Neural cell (in vitro differentiated cells): ENCODE results near the gene ADRA2B. TPM values are rescaled to one million over a fixed set of nuclear protein-coding genes. Genes with fewer than 3 reads are reported as not detected.

Source experiments
- H2AFZ ChIP-seq: fragments of 200-600, 300-800 bp; sonication (generic), shearing (Covaris generic); 2 replicates; pipeline ENCODE4 v1.6.0; 2014; ENCODE audit warnings: low read depth, mild to moderate bottlenecking, antibody characterized with exemption, low read length, moderate library complexity
- H3F3A ChIP-seq: fragments of 200-600 bp; shearing (Covaris generic); 2 replicates; pipeline ENCODE4 v1.6.1; 2016; ENCODE audit warnings: mild to moderate bottlenecking, moderate library complexity, mixed read lengths, antibody characterized with exemption, low read length; ENCODE audit not compliant: insufficient read depth, poor library complexity, severe bottlenecking
- H3K27ac ChIP-seq: fragments of 200-600, 300-800 bp; sonication (generic), shearing (Covaris generic); 2 replicates; pipeline ENCODE4 v1.5.1; 2014; ENCODE audit warnings: mild to moderate bottlenecking, low read length, moderate library complexity
- H3K27me3 ChIP-seq: fragments of 300-800, 200-600 bp; sonication (generic), shearing (Covaris generic); 2 replicates; pipeline ENCODE4 v1.6.0; 2014; ENCODE audit warnings: mild to moderate bottlenecking, low read depth, low read length, moderate library complexity; ENCODE audit not compliant: insufficient read depth
- H3K36me3 ChIP-seq: fragments of 300-800, 200-600 bp; sonication (generic), shearing (Covaris generic); 2 replicates; pipeline ENCODE4 v1.5.1; 2014; ENCODE audit warnings: mild to moderate bottlenecking, antibody characterized with exemption, low read length, moderate library complexity; ENCODE audit not compliant: insufficient read depth
- H3K4me2 ChIP-seq: fragments of 300-800, 200-600 bp; sonication (generic), shearing (Covaris generic); 2 replicates; pipeline ENCODE4 v1.6.0; 2014; ENCODE audit warnings: mild to moderate bottlenecking, low read length
- H3K4me3 ChIP-seq: fragments of 300-800, 200-600 bp; sonication (generic), shearing (Covaris generic); 2 replicates; pipeline ENCODE4 v1.5.1; 2014; ENCODE audit warnings: mild to moderate bottlenecking, low read length, moderate library complexity
- H3K79me2 ChIP-seq: fragments of 200-600 bp; shearing (Covaris generic); replicated peaks from 2 replicates; pipeline ENCODE4 v1.6.0; 2014; ENCODE audit warnings: mild to moderate bottlenecking, low read length, moderate library complexity; ENCODE audit not compliant: insufficient read depth
- H3K9ac ChIP-seq: fragments of 300-800, 200-600 bp; sonication (generic), shearing (Covaris generic); 2 replicates; pipeline ENCODE4 v1.6.1; 2016; ENCODE audit warnings: mild to moderate bottlenecking, low read length, mixed read lengths
- H3K9me2 ChIP-seq: fragments of 200-600 bp; shearing (Covaris generic); 2 replicates; pipeline ENCODE4 v1.6.1; 2016; ENCODE audit warnings: mild to moderate bottlenecking, low read length, mixed read lengths; ENCODE audit not compliant: insufficient read depth
- H3K9me3 ChIP-seq: fragments of 200-600, 300-800 bp; sonication (generic), shearing (Covaris generic); 2 replicates; pipeline ENCODE4 v1.6.1; 2016; ENCODE audit warnings: mild to moderate bottlenecking, mixed run types, low read length, moderate library complexity, mixed read lengths
- H4K20me1 ChIP-seq: fragments of 200-600 bp; shearing (Covaris generic); 2 replicates; pipeline ENCODE4 v1.6.1; 2016; ENCODE audit warnings: mild to moderate bottlenecking, mixed run types; ENCODE audit not compliant: insufficient read depth
- EP300 ChIP-seq: fragments of 450-650 bp; conservative IDR thresholded peaks from 2 replicates; pipeline ENCODE4 v1.6.1; 2014; ENCODE audit warnings: antibody characterized with exemption, mild to moderate bottlenecking, moderate library complexity; ENCODE audit not compliant: poor library complexity, severe bottlenecking
- MXI1 ChIP-seq: fragments of 450-650 bp; conservative IDR thresholded peaks from 2 replicates; pipeline ENCODE4 v1.6.1; 2014; ENCODE audit warnings: antibody characterized with exemption, mild to moderate bottlenecking; ENCODE audit not compliant: poor library complexity, severe bottlenecking
- POLR2AphosphoS5 ChIP-seq: IDR thresholded peaks from 2 replicates; pipeline ENCODE4 v1.6.1; 2012
- RAD21 ChIP-seq: fragments of 450-650 bp; conservative IDR thresholded peaks from 2 replicates; pipeline ENCODE4 v1.6.1; 2014; ENCODE audit warnings: antibody characterized with exemption, mild to moderate bottlenecking, moderate library complexity
- SMC3 ChIP-seq: fragments of 450-650 bp; conservative IDR thresholded peaks from 2 replicates; pipeline ENCODE4 v1.6.1; 2014; ENCODE audit warnings: antibody characterized with exemption, mild to moderate bottlenecking, moderate library complexity; ENCODE audit not compliant: poor library complexity
- TAF1 ChIP-seq: IDR thresholded peaks from 2 replicates; pipeline ENCODE4 v1.6.1; 2012; ENCODE audit warnings: low read depth
- polyA plus RNA-seq: library from polyadenylated mRNA; depleted of rRNA; stranded (reverse); fragments of >200 nt; gene quantifications from 2 replicates; pipeline ENCODE4 v1.2.3, GENCODE V29; 2014
- TF ChIP-seq, protein P1 (sequence below): IDR thresholded peaks from 2 replicates; pipeline ENCODE4 v1.6.1; 2012; ENCODE audit warnings: borderline replicate concordance

Gene ADRA2B
- polyA plus RNA-seq, 1 donor from 2014 or later, result not detected

DNA sequence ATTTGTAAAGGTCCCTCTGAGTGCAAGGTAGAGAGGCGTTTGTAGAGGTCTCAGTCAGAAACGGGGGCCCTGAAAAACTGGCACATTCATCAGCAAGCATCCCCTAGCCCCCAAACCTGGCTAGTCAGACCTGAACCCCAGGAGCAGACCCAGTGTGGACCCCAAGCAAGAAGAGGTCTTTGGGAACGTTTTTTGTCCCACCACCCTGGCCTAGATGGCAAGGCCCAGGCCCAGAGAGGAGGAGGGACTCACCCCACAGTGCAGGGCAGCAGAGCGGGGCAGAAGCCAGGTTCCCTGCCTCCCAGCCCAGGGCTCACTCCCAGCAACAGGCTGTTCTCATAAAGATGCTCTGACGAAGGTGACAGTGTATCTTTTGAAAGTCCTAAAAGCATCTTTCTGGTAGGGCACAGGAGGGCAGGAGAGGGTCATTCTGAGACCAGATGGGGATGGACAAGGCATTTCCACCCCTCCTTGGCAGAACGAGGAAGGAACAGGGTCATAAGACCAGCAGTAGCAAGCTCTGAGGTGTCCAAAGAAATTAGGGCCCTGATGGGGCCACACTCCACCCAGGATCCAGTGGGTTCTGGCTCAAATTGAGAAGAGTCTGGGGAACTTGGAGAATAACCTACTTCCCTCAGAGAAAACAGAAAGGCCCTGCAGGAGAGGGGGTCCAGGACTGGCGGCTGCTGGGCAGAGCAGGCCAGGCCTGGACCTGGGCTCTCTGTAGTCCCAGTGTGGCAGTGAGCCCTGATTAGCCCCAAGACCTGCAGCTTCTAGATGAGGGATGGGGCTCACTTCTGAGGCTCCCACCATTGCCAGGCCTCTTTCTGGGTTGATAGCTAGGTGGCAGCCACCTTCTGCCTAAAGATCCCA is 18.2 kb downstream of the ADRA2B start:
- Histone ChIP-seq H3K27ac (no peak overlapping the region), H3K27me3 (no peaks in the 10 kb centered on the region), H3K79me2 (no peaks in the 10 kb centered on the region), H3K9ac (no peak overlapping the region), H3K4me3 (no peak overlapping the region), H3K9me2 (no peaks in the 10 kb centered on the region), H3F3A (no peaks in the 10 kb centered on the region), H3K9me3 (no peaks in the 10 kb centered on the region), H4K20me1 (no peaks in the 10 kb centered on the region), H2AFZ (no peak overlapping the region), H3K36me3 (no peaks in the 10 kb centered on the region), H3K4me2 (no peak overlapping the region)
- TF ChIP-seq, protein P1, sequence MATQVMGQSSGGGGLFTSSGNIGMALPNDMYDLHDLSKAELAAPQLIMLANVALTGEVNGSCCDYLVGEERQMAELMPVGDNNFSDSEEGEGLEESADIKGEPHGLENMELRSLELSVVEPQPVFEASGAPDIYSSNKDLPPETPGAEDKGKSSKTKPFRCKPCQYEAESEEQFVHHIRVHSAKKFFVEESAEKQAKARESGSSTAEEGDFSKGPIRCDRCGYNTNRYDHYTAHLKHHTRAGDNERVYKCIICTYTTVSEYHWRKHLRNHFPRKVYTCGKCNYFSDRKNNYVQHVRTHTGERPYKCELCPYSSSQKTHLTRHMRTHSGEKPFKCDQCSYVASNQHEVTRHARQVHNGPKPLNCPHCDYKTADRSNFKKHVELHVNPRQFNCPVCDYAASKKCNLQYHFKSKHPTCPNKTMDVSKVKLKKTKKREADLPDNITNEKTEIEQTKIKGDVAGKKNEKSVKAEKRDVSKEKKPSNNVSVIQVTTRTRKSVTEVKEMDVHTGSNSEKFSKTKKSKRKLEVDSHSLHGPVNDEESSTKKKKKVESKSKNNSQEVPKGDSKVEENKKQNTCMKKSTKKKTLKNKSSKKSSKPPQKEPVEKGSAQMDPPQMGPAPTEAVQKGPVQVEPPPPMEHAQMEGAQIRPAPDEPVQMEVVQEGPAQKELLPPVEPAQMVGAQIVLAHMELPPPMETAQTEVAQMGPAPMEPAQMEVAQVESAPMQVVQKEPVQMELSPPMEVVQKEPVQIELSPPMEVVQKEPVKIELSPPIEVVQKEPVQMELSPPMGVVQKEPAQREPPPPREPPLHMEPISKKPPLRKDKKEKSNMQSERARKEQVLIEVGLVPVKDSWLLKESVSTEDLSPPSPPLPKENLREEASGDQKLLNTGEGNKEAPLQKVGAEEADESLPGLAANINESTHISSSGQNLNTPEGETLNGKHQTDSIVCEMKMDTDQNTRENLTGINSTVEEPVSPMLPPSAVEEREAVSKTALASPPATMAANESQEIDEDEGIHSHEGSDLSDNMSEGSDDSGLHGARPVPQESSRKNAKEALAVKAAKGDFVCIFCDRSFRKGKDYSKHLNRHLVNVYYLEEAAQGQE, result no peak
- TF ChIP-seq MXI1, result no peak
- no peak for TF ChIP-seq TAF1
- no peak for TF ChIP-seq EP300
- no peak for TF ChIP-seq SMC3

DNA sequence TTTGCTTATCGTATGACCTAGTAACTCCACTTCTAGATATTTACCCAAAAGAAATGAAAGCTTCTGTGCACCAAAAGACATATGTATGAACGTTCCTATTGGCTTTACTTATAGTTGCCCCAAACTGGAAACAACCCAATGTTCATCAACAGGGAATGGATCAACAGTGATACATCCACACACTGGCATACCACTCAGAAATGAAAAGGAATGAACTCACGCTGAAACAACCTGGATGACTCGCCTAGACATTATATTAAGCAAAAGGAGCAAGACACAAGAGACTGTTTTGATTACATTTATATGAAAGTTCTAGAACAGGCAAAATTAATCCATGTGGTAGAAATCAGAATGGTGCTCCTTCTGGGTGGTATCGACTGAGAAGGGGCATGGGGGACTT is 18.9 kb downstream of the ADRA2B start:
- no peak for TF ChIP-seq RAD21
- no peak for TF ChIP-seq TAF1
- no peak for TF ChIP-seq SMC3
- H3K9me3 ChIP-seq, result no peaks in the 10 kb centered on the region
- no peak overlapping the region for H3K27ac ChIP-seq
- H2AFZ ChIP-seq, result no peak overlapping the region
- no peak overlapping the region for H3K4me3 ChIP-seq
- H3K9ac ChIP-seq, result no peak overlapping the region
- H3K27me3 ChIP-seq, result no peaks in the 10 kb centered on the region
- no peaks in the 10 kb centered on the region for H3F3A ChIP-seq
- no peaks in the 10 kb centered on the region for H4K20me1 ChIP-seq
- no peak overlapping the region for H3K4me2 ChIP-seq
- no peaks in the 10 kb centered on the region for H3K9me2 ChIP-seq
- no peaks in the 10 kb centered on the region for H3K36me3 ChIP-seq
- H3K79me2 ChIP-seq, result no peaks in the 10 kb centered on the region

DNA sequence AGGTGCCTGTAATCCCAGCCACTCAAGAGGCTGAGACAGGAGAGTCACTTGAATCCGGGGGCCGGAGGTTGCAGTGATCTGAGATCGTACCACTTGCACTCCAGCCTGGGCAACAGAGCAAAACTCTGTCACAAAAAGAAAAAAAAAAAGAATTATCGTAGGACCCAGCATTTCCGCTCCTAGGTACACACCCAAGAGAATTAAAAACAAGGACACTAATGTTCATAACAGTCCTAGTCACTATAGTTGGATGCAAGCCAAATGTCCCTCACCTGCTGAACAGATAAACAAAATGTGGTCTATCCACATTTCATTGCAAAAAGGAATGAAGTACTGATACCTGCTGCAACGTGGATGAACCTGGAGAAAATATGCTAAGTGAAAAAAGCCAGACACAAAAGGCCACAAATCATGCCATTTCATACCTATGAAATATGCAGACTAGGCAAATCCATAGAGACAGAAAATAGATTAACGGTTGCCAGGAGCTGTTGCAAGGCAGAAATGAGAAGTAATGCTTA is 21.2 kb downstream of the ADRA2B start:
- Histone ChIP-seq H3K4me3 (no peak overlapping the region), H3F3A (no peaks in the 10 kb centered on the region), H3K79me2 (no peaks in the 10 kb centered on the region), H3K36me3 (no peaks in the 10 kb centered on the region), H2AFZ (no peak overlapping the region), H3K9ac (no peak overlapping the region), H3K9me3 (no peaks in the 10 kb centered on the region), H3K27ac (no peak overlapping the region), H3K4me2 (no peak overlapping the region), H4K20me1 (no peaks in the 10 kb centered on the region), H3K27me3 (no peaks in the 10 kb centered on the region), H3K9me2 (no peaks in the 10 kb centered on the region)
- no peak for TF ChIP-seq POLR2AphosphoS5
- TF ChIP-seq EP300, result no peak
- TF ChIP-seq TAF1, result no peak
